Measurements from ENCODE around the gene SBDS. TPM values are rescaled to one million over a fixed set of nuclear protein-coding genes. Genes with fewer than 3 reads are reported as not detected.
"Not testable (repeated sequence)": the region's sequence is repeated elsewhere in the genome, so short reads cannot be mapped to it uniquely, and the experiment has no call there.

SBDS gene
- 134 TPM for polyA plus RNA-seq (2012; ENCODE audit: insufficient read depth, insufficient read length, low read depth)

- peak; percentile 95 for DNase-seq
- peaks cover 11% of the 10 kb centered on the region for H3K36me3 ChIP-seq
- not testable (repeated sequence) for H3K27me3 ChIP-seq, H3K9me3 ChIP-seq, H3K4me1 ChIP-seq
- peak within 1 kb of the TSS; percentile 90 for H3K4me3 ChIP-seq (ENCODE audit: low read depth, low read length)
These were observed at the start of gene SBDS for GRCh38 chr7:66995050-66995776. SBDS (minus strand) TSS chr7:66995586; CDS start chr7:66995417, 169 bp downstream.

GRCh38 chr7:67043559-67043930 lies 48.2 kb upstream of the SBDS start:
- not testable (repeated sequence) for H3K36me3 ChIP-seq; H3K9me3 ChIP-seq; H3K4me3 ChIP-seq (ENCODE audit: low read depth, low read length); H3K27me3 ChIP-seq; H3K4me1 ChIP-seq; DNase-seq

- not testable (repeated sequence) for H3K36me3 ChIP-seq; H3K4me3 ChIP-seq (ENCODE audit: low read depth, low read length); H3K27me3 ChIP-seq; H3K4me1 ChIP-seq; H3K9me3 ChIP-seq
- DNase-seq: peak; percentile 47
These were observed 47.6 kb upstream of the SBDS start for GRCh38 chr7:67042781-67043558.

GRCh38 chr7:67040832-67041231 lies 45.4 kb upstream of the SBDS start:
- H3K4me3 ChIP-seq (ENCODE audit: low read depth, low read length); H3K4me1 ChIP-seq; H3K9me3 ChIP-seq; H3K36me3 ChIP-seq; H3K27me3 ChIP-seq; DNase-seq: not testable (repeated sequence)
- peak; percentile 35; the same call in 1 of the 2 replicates for TF ChIP-seq CTCF (IDR thresholded peaks at IDR 0.05; ENCODE audit: low read depth, low read length)

- H3K27me3 ChIP-seq: not testable (repeated sequence)
- DNase-seq: peak; percentile 70
These were observed 41.3 kb upstream of the SBDS start for GRCh38 chr7:67036432-67037395.

GRCh38 chr7:67033251-67033650 lies 37.9 kb upstream of the SBDS start:
- TF ChIP-seq CTCF (IDR thresholded peaks at IDR 0.05; ENCODE audit: low read depth, low read length): no peak
- DNase-seq: no peak
- Histone ChIP-seq H3K4me1 (peaks cover 3% of the 10 kb centered on the region; the same call in 1 of the 2 replicates), H3K36me3 (peaks cover 7% of the 10 kb centered on the region), H3K9me3 (peaks cover 3% of the 10 kb centered on the region; the same call in 1 of the 2 replicates), H3K27me3 (no peaks in the 10 kb centered on the region), H3K4me3 (ENCODE audit: low read depth, low read length) (no peak overlapping the region)

More at GRCh38 chr7:67036432-67037395, 41.3 kb upstream of the SBDS start:
- not testable (repeated sequence) for H3K4me1 ChIP-seq; H3K36me3 ChIP-seq; H3K4me3 ChIP-seq (ENCODE audit: low read depth, low read length); H3K9me3 ChIP-seq

GRCh38 chr7:67031685-67032084 lies 36.3 kb upstream of the SBDS start:
- H3K36me3 ChIP-seq; H3K27me3 ChIP-seq; DNase-seq; H3K9me3 ChIP-seq; H3K4me3 ChIP-seq (ENCODE audit: low read depth, low read length); H3K4me1 ChIP-seq: not testable (repeated sequence)

GRCh38 chr7:67025459-67025858 lies 30.1 kb upstream of the SBDS start:
- not testable (repeated sequence) for H3K4me1 ChIP-seq, DNase-seq

More at GRCh38 chr7:67025459-67025858, 30.1 kb upstream of the SBDS start:
- H3K4me3 ChIP-seq (ENCODE audit: low read depth, low read length); H3K9me3 ChIP-seq; H3K27me3 ChIP-seq: not testable (repeated sequence)
- peaks cover 30% of the 10 kb centered on the region for H3K36me3 ChIP-seq

All from BE2C (cell line).